Measurements from ENCODE around the gene RNF13. TPM values are rescaled to one million over a fixed set of nuclear protein-coding genes. Genes with fewer than 3 reads are reported as not detected.

RNF13 gene
- total and polyA plus RNA-seq, 2 of the 4 experiments (the other 2 are of a cell fraction): 12.8 to 29.8 TPM

GRCh38 chr3:150006794-150007193 lies 193.8 kb downstream of the RNF13 start:
- Histone ChIP-seq H3K9ac (ENCODE audit: low read depth, low read length) (no peak overlapping the region), H3K56ac (ENCODE audit: extremely low read depth, insufficient read depth, low read length) (no peak overlapping the region), H3K9me3 (ENCODE audit: control insufficient read depth, insufficient read depth, low read length) (no peaks in the 10 kb centered on the region), H2BK5ac (ENCODE audit: low read depth, low read length, poor library complexity, severe bottlenecking) (no peak overlapping the region), H4K5ac (ENCODE audit: low read depth, low read length) (no peak overlapping the region), H3K27ac (ENCODE audit: insufficient read depth, low read length) (no peak overlapping the region), H4K8ac (ENCODE audit: low read depth in 2 of 2, low read length in 2 of 2) (no peak overlapping the region), H3K4ac (ENCODE audit: low read depth, low read length) (no peak overlapping the region), H2AK5ac (ENCODE audit: low read depth, low read length) (no peak overlapping the region), H2BK20ac (ENCODE audit: low read depth, low read length) (no peak overlapping the region), H3K79me1 (ENCODE audit: low read depth in 1 of 2, low read length in 2 of 2) (no peaks in the 10 kb centered on the region), H3K23ac (ENCODE audit: low read depth, low read length) (no peak overlapping the region), H4K20me1 (ENCODE audit: insufficient read depth, low read length) (no peaks in the 10 kb centered on the region), H3K4me1 (ENCODE audit: control insufficient read depth, insufficient read depth, low read length) (peaks cover 4% of the 10 kb centered on the region; the same call in 1 of the 2 replicates), H3K4me3 (ENCODE audit: insufficient read depth, low read depth, low read length) (no peak overlapping the region), H3K18ac (ENCODE audit: low read depth, low read length) (no peak overlapping the region), H3K14ac (replicated peaks; ENCODE audit: low read depth, low read length) (peak overlapping the region; percentile 37; the same call in 1 of the 2 replicates), H3K4me2 (ENCODE audit: low read depth, low read length) (no peak overlapping the region), H2AK9ac (replicated peaks; ENCODE audit: low read depth, low read length, poor library complexity) (no peak overlapping the region), H3K9me1 (ENCODE audit: insufficient read depth, low read length) (no peaks in the 10 kb centered on the region), H2BK120ac (ENCODE audit: low read depth, low read length) (no peak overlapping the region), H3K36me3 (ENCODE audit: control insufficient read depth, insufficient read depth, low read length) (no peaks in the 10 kb centered on the region), H2BK15ac (ENCODE audit: low read depth, low read length) (no peak overlapping the region), H4K91ac (ENCODE audit: insufficient read depth, low read depth, low read length) (no peak overlapping the region), H3K27me3 (ENCODE audit: control insufficient read depth, insufficient read depth, low read length) (no peaks in the 10 kb centered on the region), H2AFZ (replicated peaks; ENCODE audit: low read length, poor library complexity) (no peak overlapping the region)
- in situ Hi-C loops (cut with MboI; ENCODE audit: low sequenced_read_pairs) (no loop called here), dilution Hi-C loops (cut with HindIII; ENCODE audit: low sequenced_read_pairs, unreplicated experiment) (no loop called here), intact Hi-C loops (cut with micrococcal nuclease) (no loop called here)
- ChIA-PET POLR2A (ENCODE audit: unreplicated experiment) (interaction anchor here (1.0 kb wide), 1 partner anchor 17 kb away, joined by 3 read pairs; no protein-coding TSS in a partner anchor), CTCF (no interaction called here)
- no TSS peak for BruUV-seq (replicated peaks)
- DNase-seq: no peak
- no peak for ATAC-seq (ENCODE audit: low read depth)
- TF ChIP-seq POLR2A (IDR thresholded peaks at IDR 0.05; ENCODE audit: low read depth, low read length) (no peak), BHLHE40 (IDR thresholded peaks at IDR 0.05; ENCODE audit: low read depth, low read length) (no peak), MXI1 (IDR thresholded peaks at IDR 0.05; ENCODE audit: borderline replicate concordance, low read depth, low read length) (no peak), USF2 (IDR thresholded peaks at IDR 0.05; ENCODE audit: low read depth, low read length) (no peak), FOS (IDR thresholded peaks at IDR 0.05; ENCODE audit: low read depth, low read length) (no peak), ELK1 (IDR thresholded peaks at IDR 0.05; ENCODE audit: borderline replicate concordance, low read depth, low read length) (no peak), MAZ (IDR thresholded peaks at IDR 0.05; ENCODE audit: borderline replicate concordance, low read depth, low read length) (no peak)
- TF ChIP-seq, protein P1, sequence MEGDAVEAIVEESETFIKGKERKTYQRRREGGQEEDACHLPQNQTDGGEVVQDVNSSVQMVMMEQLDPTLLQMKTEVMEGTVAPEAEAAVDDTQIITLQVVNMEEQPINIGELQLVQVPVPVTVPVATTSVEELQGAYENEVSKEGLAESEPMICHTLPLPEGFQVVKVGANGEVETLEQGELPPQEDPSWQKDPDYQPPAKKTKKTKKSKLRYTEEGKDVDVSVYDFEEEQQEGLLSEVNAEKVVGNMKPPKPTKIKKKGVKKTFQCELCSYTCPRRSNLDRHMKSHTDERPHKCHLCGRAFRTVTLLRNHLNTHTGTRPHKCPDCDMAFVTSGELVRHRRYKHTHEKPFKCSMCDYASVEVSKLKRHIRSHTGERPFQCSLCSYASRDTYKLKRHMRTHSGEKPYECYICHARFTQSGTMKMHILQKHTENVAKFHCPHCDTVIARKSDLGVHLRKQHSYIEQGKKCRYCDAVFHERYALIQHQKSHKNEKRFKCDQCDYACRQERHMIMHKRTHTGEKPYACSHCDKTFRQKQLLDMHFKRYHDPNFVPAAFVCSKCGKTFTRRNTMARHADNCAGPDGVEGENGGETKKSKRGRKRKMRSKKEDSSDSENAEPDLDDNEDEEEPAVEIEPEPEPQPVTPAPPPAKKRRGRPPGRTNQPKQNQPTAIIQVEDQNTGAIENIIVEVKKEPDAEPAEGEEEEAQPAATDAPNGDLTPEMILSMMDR (conservative IDR thresholded peaks at IDR 0.05; ENCODE audit: low read depth, low read length): no peak

Data from IMR-90 (cell line).